ENCODE results near the gene GRN. TPM values are rescaled to one million over a fixed set of nuclear protein-coding genes. Genes with fewer than 3 reads are reported as not detected.
"Not testable (repeated sequence)": the region's sequence is repeated elsewhere in the genome, so short reads cannot be mapped to it uniquely, and the experiment has no call there.

Gene GRN
- total RNA-seq, 4 donors from 2014 or later = 64.2 to 111 (median 87.1) TPM

DNA sequence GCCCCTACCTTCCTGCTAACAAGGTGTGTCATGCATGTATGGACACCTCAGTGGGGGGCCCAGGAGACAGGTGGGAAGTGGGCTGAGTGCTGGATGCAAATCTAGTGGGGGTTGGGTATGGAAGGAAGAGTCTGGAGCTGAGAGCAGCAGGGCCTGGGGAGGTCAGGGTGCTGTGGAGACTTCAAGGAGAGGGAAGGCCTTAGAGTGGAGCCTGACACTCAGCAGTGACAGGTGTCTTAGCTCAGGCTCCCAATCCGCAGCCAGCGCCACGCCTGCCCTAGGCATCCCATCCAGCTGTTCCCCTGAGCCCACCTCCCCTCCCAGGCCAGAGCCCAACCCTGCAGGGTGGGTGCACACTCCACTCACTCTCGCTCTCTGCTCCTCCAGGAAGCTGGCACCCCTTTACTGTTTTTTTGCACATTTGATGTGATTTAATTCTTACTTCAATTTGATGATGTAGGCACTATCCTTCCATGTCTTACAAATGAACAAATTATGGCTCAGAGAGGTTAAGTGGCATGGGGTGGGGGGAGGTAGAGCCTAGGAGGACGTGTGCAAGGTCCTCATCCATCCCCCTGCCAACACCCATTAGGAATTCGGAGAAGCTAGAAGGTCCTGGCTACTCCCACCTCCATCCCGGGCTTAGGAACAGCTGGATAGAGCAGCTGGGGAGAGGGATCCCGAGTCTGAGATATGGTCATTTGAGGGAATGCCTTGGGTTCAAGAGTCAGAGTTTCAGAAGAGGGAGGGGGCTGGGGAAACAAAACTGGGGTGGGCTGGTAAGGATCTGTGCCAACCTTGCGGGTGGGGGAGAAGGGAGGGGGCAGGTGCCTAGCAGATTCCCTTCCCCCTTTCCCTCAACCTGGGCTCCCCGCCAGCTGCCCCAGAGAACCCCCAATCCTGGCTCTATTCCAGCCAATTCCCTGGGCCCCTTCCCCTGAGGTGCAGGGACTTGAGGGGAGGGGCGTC, 16.5 kb downstream of the GRN start:
- peaks cover 5 to 17% (median 15%) of the 10 kb centered on the region in 3 donors for H3K27me3 ChIP-seq
- in situ Hi-C loops (cut with MboI; ENCODE audit: low sequenced_read_pairs in 4 of 4) (no loop called here), intact Hi-C loops (cut with DNase I; ENCODE audit: low total_unique reads) (no loop called here)
- no peak overlapping the region for H3K4me3 ChIP-seq
- ATAC-seq = no peak
- H3K4me1 ChIP-seq = peaks cover 4 to 12% of the 10 kb centered on the region in 2 donors
- H3K36me3 ChIP-seq = no peaks in the 10 kb centered on the region
- no peak for TF ChIP-seq POLR2A (IDR thresholded peaks at IDR 0.05)
- TF ChIP-seq, protein P1, sequence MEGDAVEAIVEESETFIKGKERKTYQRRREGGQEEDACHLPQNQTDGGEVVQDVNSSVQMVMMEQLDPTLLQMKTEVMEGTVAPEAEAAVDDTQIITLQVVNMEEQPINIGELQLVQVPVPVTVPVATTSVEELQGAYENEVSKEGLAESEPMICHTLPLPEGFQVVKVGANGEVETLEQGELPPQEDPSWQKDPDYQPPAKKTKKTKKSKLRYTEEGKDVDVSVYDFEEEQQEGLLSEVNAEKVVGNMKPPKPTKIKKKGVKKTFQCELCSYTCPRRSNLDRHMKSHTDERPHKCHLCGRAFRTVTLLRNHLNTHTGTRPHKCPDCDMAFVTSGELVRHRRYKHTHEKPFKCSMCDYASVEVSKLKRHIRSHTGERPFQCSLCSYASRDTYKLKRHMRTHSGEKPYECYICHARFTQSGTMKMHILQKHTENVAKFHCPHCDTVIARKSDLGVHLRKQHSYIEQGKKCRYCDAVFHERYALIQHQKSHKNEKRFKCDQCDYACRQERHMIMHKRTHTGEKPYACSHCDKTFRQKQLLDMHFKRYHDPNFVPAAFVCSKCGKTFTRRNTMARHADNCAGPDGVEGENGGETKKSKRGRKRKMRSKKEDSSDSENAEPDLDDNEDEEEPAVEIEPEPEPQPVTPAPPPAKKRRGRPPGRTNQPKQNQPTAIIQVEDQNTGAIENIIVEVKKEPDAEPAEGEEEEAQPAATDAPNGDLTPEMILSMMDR (IDR thresholded peaks at IDR 0.05 in 4 of 5, conservative IDR thresholded peaks at IDR 0.05 in 1 of 5) = no peak
- H3K9me3 ChIP-seq = no peaks in the 10 kb centered on the region
- no peak overlapping the region for H3K27ac ChIP-seq
- DNase-seq = no peak

DNA sequence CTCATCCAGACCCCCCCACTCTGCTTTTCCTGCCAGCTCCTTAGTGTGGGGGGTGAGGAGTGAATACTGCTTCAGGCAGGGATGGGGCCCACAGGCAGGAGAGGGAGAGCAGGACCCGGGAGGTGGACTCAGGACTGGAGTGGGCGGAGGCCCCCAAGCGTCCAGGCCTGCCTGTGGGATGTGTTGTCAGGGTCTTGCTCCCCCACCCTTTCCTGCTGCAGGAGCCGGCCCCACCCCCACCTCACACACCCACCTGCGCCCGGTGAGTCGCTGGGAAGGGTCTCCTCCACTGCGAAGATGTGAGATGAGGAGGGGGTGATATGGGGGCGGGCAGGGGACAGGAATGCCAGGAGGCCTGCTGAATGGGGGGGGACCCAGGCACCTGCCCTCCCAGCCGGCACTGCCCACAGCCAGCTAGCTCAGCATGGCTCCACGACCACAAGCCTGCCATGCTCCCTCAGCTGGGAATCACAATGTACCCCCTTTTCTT, 17.4 kb downstream of the GRN start:
- Histone ChIP-seq H3K36me3 (no peaks in the 10 kb centered on the region), H3K9me3 (no peaks in the 10 kb centered on the region), H3K27ac (no peak overlapping the region), H3K4me1 (peaks cover 4 to 12% of the 10 kb centered on the region in 2 donors), H3K4me3 (peak overlapping the region in 3 of 4 donors; percentile 59 to 79 (median 62)), H3K27me3 (peaks cover 5 to 17% (median 15%) of the 10 kb centered on the region in 3 donors)
- in situ Hi-C loops (cut with MboI; ENCODE audit: low sequenced_read_pairs in 4 of 4) (no loop called here), intact Hi-C loops (cut with DNase I; ENCODE audit: low total_unique reads) (no loop called here)
- DNase-seq (no peak), ATAC-seq (no peak)
- no peak for TF ChIP-seq POLR2A (IDR thresholded peaks at IDR 0.05)
- TF ChIP-seq, protein P1 (IDR thresholded peaks at IDR 0.05 in 4 of 5, conservative IDR thresholded peaks at IDR 0.05 in 1 of 5) = no peak

DNA sequence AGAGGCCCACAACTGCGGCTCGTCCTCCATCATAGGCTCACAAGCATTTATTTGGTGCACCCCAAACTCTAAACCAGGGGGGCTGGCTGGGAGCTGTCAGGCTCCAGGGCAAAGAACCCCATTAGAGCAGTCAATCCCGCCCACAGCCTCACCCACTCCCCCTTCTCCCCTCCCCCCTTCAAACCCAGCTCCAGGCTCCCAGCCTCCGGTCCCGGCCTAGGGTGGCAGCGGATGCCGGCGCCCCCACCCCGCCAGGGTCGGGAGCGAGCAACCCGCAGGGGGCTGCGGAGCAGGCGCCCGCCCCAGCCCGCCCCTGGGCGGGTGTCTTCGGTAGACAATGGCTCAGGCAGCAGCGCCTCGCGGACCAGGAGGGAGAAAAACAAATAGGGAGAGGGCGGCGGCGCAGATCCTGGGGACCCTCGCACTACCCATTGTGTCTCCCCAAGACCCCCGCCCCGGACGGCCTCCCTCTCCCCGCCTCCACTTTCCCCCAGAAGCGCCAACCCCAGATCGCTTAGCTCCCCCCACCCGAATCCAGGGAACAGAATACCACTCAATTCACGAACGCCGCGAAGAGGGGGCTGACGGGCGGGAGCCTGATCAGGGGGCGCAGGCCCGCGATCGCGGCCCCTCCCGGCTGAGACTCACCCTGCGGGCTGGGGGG, 18.0 kb downstream of the GRN start:
- intact Hi-C loops (cut with DNase I; ENCODE audit: low total_unique reads) = loop anchor here (1.0 kb wide), 1 partner anchor 160 kb away; no protein-coding TSS in a partner anchor
- DNase-seq (no peak), ATAC-seq (peak; percentile 25 to 52)
- H3K9me3 ChIP-seq = no peaks in the 10 kb centered on the region
- peaks cover 8 to 17% (median 15%) of the 10 kb centered on the region in 3 donors for H3K27me3 ChIP-seq
- peaks cover 4 to 12% of the 10 kb centered on the region in 2 donors for H3K4me1 ChIP-seq
- H3K4me3 ChIP-seq = peak overlapping the region; percentile 47 to 79 (median 60)
- no peaks in the 10 kb centered on the region for H3K36me3 ChIP-seq
- TF ChIP-seq POLR2A (IDR thresholded peaks at IDR 0.05) = no peak
- TF ChIP-seq, protein P1 (IDR thresholded peaks at IDR 0.05 in 4 of 5, conservative IDR thresholded peaks at IDR 0.05 in 1 of 5) = no peak
- H3K27ac ChIP-seq = no peak overlapping the region
- in situ Hi-C loops (cut with MboI; ENCODE audit: low sequenced_read_pairs in 4 of 4) = no loop called here

DNA sequence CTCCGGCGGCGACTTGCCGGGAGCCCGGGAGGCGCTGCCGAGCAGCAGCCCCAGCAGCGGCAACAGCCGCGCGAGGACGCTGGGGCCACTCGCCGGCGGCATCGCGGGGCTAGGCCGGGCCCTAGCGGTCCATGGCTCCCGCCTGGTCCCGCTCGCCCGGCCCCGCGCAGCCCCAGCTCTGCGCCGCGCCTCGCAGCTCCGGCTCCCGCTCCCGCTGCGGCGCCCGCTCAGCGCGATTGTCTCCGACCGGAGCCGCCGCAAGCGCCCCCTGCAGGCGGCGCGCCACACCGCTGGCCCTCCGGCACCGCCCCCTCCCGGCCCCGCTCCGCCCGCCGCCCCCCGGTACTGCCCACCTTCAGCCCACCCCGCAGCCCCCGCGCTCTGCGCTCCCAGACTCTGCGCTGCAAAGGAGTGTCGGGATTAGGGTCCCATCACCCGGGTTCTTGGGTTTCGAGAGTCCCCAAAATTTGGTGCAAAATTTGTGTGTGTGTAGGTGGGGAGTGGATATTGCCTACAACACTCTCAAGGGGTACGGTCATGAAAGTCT, 18.6 kb downstream of the GRN start, which contains the start of gene FAM171A2:
FAM171A2 (minus strand) TSS at position 241 of the 547 bp plus-strand sequence; CDS start at position 102, 139 bp downstream.
- peaks cover 8 to 17% (median 15%) of the 10 kb centered on the region in 3 donors for H3K27me3 ChIP-seq
- no peaks in the 10 kb centered on the region for H3K9me3 ChIP-seq
- peak within 1 kb of the TSS; percentile 47 to 79 (median 60) for H3K4me3 ChIP-seq
- no peak for DNase-seq
- TF ChIP-seq, protein P1 (IDR thresholded peaks at IDR 0.05 in 4 of 5, conservative IDR thresholded peaks at IDR 0.05 in 1 of 5) = peak in 4 of 5 experiments; percentile 45 to 91 (median 80)
- no peak for TF ChIP-seq POLR2A (IDR thresholded peaks at IDR 0.05)
- H3K36me3 ChIP-seq = no peaks in the 10 kb centered on the region
- in situ Hi-C loops (cut with MboI; ENCODE audit: low sequenced_read_pairs in 4 of 4) (no loop called here), intact Hi-C loops (cut with DNase I; ENCODE audit: low total_unique reads) (loop anchor here (1.0 kb wide), 1 partner anchor 160 kb away; no protein-coding TSS in a partner anchor)
- ATAC-seq = peak; percentile 79 to 84
- H3K4me1 ChIP-seq = peaks cover 4 to 12% of the 10 kb centered on the region in 2 donors
- no peak within 1 kb of the TSS for H3K27ac ChIP-seq

DNA sequence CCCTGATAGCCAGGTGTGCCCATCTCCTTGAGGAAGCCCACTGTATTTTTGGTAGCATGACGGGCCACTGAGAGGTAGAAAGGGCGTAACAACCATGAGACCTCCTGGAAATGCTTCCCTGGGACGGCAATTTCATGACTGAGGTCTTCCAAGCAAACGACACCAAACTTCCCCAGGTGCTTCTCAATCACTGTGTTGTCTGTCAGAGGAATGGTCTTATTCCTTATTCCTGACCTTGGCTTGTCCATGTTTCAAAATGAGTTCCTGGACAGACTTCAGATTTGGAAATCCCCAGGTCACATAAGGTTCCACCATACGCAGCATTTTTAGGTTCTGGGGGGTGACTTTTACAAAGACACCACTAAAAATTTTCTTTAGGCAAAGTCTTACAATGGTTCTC, 19.9 kb downstream of the GRN start:
- H3K4me3 ChIP-seq; ATAC-seq; H3K27ac ChIP-seq; H3K9me3 ChIP-seq; intact Hi-C loops (cut with DNase I; ENCODE audit: low total_unique reads); in situ Hi-C loops (cut with MboI; ENCODE audit: low sequenced_read_pairs in 4 of 4); H3K36me3 ChIP-seq; DNase-seq: not testable (repeated sequence)
- Histone ChIP-seq H3K4me1 (peaks cover 4 to 12% of the 10 kb centered on the region in 2 donors), H3K27me3 (peaks cover 8 to 18% (median 17%) of the 10 kb centered on the region in 3 donors)

Data from gastrocnemius medialis (tissue), 4 donors.